ENCODE measurements around the gene QRICH1. TPM values are rescaled to one million over a fixed set of nuclear protein-coding genes. Genes with fewer than 3 reads are reported as not detected.

Gene QRICH1
- polyA plus RNA-seq, 1 donor, result 58.0 TPM

DNA sequence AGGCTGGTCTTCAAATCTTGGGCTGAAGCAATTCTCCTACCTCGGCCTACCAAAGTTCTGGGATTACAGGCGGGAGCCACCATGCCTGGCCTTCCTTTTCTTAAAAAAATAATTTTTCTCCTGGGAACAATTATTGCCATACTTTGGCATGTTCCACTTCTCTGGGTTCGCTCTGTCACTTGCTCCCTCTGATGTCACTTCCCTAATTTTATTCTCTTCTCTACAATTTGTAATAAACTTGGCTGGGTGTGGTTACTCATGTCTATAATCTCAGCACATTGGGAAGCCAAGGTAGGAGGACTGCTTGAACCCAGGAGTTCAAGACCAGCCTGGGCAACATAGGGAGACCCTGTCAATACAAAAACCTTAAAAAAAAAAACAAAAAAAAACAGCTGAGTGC, 58.6 kb downstream of the QRICH1 start:
- Histone ChIP-seq H3K4me3 (ENCODE audit: low read length) (no peak overlapping the region), H3K36me3 (ENCODE audit: control insufficient read depth, insufficient read depth, low read length) (peaks cover 68% of the 10 kb centered on the region), H3K27me3 (ENCODE audit: control insufficient read depth, insufficient read depth, low read length) (no peaks in the 10 kb centered on the region), H3K4me1 (ENCODE audit: control insufficient read depth, insufficient read depth, low read length) (no peaks in the 10 kb centered on the region), H3K27ac (ENCODE audit: low read length) (no peak overlapping the region), H3K9me3 (ENCODE audit: control insufficient read depth, low read depth, low read length) (no peaks in the 10 kb centered on the region)
- no peak for DNase-seq
- 88% methylated on average over 1 of the region's 3 CpGs for WGBS (ENCODE audit: insufficient coverage, low lambda C conversion rate)

DNA sequence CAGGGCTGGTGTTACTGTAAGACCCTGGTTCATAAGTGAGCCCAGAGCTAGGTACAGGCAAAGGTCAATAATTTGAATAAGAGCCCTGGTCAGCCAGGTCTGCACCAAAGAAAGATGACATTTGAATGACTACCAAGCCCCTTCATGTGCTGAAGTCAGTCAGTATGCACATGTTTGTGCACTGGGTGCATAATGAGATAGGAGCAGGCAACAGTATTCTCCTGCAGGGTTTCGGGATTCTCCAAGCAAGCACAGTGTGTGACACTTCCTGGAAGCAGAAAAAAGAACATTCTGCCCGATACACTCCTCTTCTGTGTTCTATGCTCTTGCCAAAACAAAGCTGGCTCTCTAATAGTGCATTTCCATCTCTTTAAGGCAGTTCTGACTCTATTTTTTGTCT, 59.2 kb downstream of the QRICH1 start:
- no peak overlapping the region for H3K4me3 ChIP-seq (ENCODE audit: low read length)
- H3K27ac ChIP-seq (ENCODE audit: low read length), result no peak overlapping the region
- H3K9me3 ChIP-seq (ENCODE audit: control insufficient read depth, low read depth, low read length), result no peaks in the 10 kb centered on the region
- no CpG with 5 or more reads among the region's 2 CpGs for WGBS (ENCODE audit: insufficient coverage, low lambda C conversion rate)
- peaks cover 70% of the 10 kb centered on the region for H3K36me3 ChIP-seq (ENCODE audit: control insufficient read depth, insufficient read depth, low read length)
- no peak for DNase-seq
- no peaks in the 10 kb centered on the region for H3K4me1 ChIP-seq (ENCODE audit: control insufficient read depth, insufficient read depth, low read length)
- no peaks in the 10 kb centered on the region for H3K27me3 ChIP-seq (ENCODE audit: control insufficient read depth, insufficient read depth, low read length)

DNA sequence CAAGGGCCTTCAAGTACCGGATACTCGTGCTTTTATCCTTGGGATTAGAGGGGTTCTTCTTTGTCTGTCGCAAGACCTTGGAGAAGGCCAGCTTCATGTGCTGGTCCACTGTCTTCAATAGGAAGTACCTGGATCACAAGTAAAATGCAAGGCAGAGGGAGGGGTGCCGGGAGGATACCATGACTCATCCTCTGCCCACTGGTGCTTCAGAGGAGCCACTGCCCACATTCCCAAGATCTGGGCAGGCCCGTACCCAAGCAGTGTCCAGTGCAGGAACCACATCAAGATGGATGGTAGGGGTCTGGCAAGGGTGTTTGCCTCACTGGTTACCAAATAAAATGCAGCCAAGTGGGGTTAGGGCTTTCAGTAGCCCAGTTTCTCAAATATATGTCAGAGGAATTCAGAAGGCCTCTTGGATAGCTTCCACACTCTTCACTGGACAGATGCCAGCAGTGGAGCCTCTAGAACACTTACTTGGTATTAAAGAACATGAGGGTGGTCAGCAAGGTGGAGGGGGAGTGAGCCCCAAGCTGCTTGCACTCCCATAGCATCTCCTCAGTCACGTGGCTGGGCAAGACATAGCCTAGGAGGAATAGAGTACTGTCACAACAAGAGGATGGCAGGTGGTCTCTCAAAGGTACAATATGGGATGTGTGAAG, 61.1 kb downstream of the QRICH1 start:
- DNase-seq, result no peak
- H3K36me3 ChIP-seq (ENCODE audit: control insufficient read depth, insufficient read depth, low read length), result peaks cover 65% of the 10 kb centered on the region
- H3K27ac ChIP-seq (ENCODE audit: low read length), result no peak overlapping the region
- H3K4me1 ChIP-seq (ENCODE audit: control insufficient read depth, insufficient read depth, low read length), result peaks cover 11% of the 10 kb centered on the region
- no peaks in the 10 kb centered on the region for H3K27me3 ChIP-seq (ENCODE audit: control insufficient read depth, insufficient read depth, low read length)
- H3K4me3 ChIP-seq (ENCODE audit: low read length), result no peak overlapping the region
- WGBS (ENCODE audit: insufficient coverage, low lambda C conversion rate), result no CpG with 5 or more reads among the region's 6 CpGs
- no peaks in the 10 kb centered on the region for H3K9me3 ChIP-seq (ENCODE audit: control insufficient read depth, low read depth, low read length)

DNA sequence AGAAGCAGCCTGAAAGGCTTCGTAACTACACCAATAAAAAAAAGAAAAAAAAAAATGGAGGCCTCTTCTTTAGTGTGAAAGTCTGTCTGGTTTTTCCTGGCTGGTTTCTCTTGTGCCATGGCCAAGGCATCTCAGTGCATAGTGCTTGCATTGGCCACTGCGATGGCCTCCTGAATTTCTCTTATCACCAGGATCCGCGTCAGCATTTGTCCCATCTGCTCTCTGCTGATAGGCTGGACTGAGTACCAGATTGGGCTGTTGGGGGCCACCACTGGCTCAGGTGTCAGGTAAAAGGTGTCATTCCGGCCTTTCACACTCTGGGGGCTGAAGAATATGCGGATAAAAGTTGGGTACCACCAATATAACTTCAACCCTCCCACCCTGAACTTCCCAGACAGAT, 63.5 kb downstream of the QRICH1 start:
- no peak overlapping the region for H3K4me3 ChIP-seq (ENCODE audit: low read length)
- WGBS (ENCODE audit: insufficient coverage, low lambda C conversion rate), result no CpG with 5 or more reads among the region's 6 CpGs
- no peaks in the 10 kb centered on the region for H3K9me3 ChIP-seq (ENCODE audit: control insufficient read depth, low read depth, low read length)
- peaks cover 75% of the 10 kb centered on the region for H3K36me3 ChIP-seq (ENCODE audit: control insufficient read depth, insufficient read depth, low read length)
- no peak for DNase-seq
- H3K27me3 ChIP-seq (ENCODE audit: control insufficient read depth, insufficient read depth, low read length), result no peaks in the 10 kb centered on the region
- H3K4me1 ChIP-seq (ENCODE audit: control insufficient read depth, insufficient read depth, low read length), result peaks cover 11% of the 10 kb centered on the region
- H3K27ac ChIP-seq (ENCODE audit: low read length), result no peak overlapping the region

DNA sequence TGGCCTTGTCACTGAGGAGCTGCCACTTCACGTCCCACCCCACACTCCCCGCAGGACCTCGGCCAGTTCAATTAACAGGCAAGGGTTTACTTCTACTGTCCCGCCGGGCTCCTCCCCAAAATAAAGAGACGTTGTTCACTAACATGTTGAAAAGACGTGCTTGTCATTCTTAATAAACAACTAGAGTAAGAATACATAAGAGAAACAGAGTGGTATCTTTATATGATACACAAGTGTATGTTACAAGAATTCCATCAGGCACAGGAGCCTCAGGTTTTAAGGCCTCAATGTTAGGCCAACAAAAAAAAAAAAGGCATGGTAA, 64.3 kb downstream of the QRICH1 start:
- no CpG with 5 or more reads among the region's 7 CpGs for WGBS (ENCODE audit: insufficient coverage, low lambda C conversion rate)
- Histone ChIP-seq H3K36me3 (ENCODE audit: control insufficient read depth, insufficient read depth, low read length) (peaks cover 75% of the 10 kb centered on the region), H3K9me3 (ENCODE audit: control insufficient read depth, low read depth, low read length) (no peaks in the 10 kb centered on the region), H3K4me3 (ENCODE audit: low read length) (peak overlapping the region; percentile 89), H3K4me1 (ENCODE audit: control insufficient read depth, insufficient read depth, low read length) (peaks cover 11% of the 10 kb centered on the region), H3K27me3 (ENCODE audit: control insufficient read depth, insufficient read depth, low read length) (no peaks in the 10 kb centered on the region), H3K27ac (ENCODE audit: low read length) (peak overlapping the region; percentile 71)
- no peak for DNase-seq

DNA sequence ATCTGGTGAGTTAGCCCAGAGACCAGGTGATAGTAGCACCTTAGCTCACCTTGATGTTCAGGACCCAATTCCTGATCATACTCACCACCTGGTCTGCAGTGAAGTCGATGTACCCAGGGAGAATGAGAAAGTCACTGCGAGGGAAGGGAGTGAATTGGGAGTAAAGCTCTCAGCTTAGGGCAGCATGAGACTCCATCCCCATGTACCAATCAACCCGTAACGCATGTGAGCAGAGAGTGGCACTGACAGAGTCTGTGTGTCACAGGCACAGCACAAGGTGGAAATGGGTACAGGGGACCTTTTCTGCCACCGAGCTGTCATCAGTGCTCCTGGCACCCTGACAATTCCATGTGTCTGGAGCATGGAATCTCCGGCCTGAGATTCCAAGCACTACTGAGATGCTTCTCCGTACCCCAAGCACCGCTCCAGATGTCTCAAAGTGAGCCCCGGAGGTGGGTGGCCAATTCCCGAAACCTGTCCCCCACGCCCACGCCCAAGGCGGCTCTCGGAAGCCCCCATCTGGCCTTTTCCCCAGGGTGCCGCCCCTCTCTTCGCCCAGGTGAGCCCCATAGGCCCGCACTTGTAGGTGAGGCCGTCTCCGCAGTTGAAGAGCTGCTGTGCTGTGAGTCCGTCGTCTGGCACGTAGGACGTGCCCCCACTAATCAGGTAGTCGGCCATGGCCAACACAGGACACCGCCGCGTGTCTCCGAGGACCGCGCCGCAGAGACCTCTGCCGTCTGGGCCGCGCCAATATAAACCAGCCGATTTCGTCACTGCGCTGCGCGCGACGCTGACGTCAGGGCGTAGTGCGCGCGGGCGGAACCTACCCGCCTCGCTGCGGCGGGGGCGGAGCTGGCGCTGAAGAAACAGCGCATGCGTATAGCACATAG, 65.0 kb downstream of the QRICH1 start, which contains the start of gene IMPDH2:
Gene IMPDH2, minus strand, starts transcription at position 726 of the 890 bp plus-strand sequence. Its CDS starts 48 bp downstream, at position 678.
- peak; percentile 97 for DNase-seq
- no peaks in the 10 kb centered on the region for H3K9me3 ChIP-seq (ENCODE audit: control insufficient read depth, low read depth, low read length)
- peak within 1 kb of the TSS; percentile 72 for H3K27ac ChIP-seq (ENCODE audit: low read length)
- peaks cover 13% of the 10 kb centered on the region for H3K4me1 ChIP-seq (ENCODE audit: control insufficient read depth, insufficient read depth, low read length)
- H3K4me3 ChIP-seq (ENCODE audit: low read length), result peak within 1 kb of the TSS; percentile 89
- no CpG with 5 or more reads among the region's 55 CpGs for WGBS (ENCODE audit: insufficient coverage, low lambda C conversion rate)
- H3K27me3 ChIP-seq (ENCODE audit: control insufficient read depth, insufficient read depth, low read length), result no peaks in the 10 kb centered on the region
- H3K36me3 ChIP-seq (ENCODE audit: control insufficient read depth, insufficient read depth, low read length), result peaks cover 75% of the 10 kb centered on the region

DNA sequence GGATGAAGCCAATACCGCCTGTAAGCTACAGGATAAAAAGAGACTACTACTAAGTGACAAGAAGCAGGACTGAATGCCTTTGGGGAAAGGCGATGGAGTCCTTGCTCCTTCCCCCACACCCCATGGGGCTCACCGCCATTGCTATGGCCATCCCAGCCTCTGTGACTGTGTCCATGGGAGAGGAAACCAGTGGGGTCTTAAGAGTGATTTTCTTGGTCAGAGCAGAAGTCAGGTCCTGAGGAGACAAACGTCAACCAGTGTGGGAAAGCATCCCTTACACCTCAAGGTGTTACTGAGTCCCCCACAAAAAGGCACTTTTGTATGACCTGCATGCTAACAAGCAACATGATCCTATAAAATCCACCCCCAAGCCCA, 65.6 kb downstream of the QRICH1 start:
- Histone ChIP-seq H3K27me3 (ENCODE audit: control insufficient read depth, insufficient read depth, low read length) (no peaks in the 10 kb centered on the region), H3K9me3 (ENCODE audit: control insufficient read depth, low read depth, low read length) (no peaks in the 10 kb centered on the region), H3K36me3 (ENCODE audit: control insufficient read depth, insufficient read depth, low read length) (peaks cover 78% of the 10 kb centered on the region), H3K4me3 (ENCODE audit: low read length) (peak overlapping the region; percentile 89), H3K27ac (ENCODE audit: low read length) (no peak overlapping the region), H3K4me1 (ENCODE audit: control insufficient read depth, insufficient read depth, low read length) (peaks cover 17% of the 10 kb centered on the region)
- 100% methylated on average over 1 of the region's 4 CpGs for WGBS (ENCODE audit: insufficient coverage, low lambda C conversion rate)
- no peak for DNase-seq

DNA sequence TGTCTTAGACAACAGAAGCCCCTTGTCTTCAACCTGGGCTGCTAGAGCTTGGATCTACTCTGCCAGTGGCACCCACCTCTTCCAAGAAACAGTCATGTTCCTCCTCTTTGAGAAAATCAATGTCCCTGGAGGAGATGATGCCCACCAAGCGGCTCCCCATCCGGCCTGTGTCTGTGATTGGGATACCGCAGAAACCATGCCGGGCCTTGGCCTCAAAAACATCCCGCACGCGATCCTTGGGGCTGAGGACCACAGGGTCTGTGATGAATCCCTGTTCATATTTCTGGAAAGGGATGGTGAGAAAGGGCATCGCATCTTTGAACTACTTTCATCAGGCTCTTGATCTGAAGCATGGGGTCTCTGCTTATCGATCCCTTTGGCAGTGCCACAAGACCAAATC, 66.2 kb downstream of the QRICH1 start:
- Histone ChIP-seq H3K36me3 (ENCODE audit: control insufficient read depth, insufficient read depth, low read length) (peaks cover 74% of the 10 kb centered on the region), H3K27me3 (ENCODE audit: control insufficient read depth, insufficient read depth, low read length) (no peaks in the 10 kb centered on the region), H3K4me3 (ENCODE audit: low read length) (no peak overlapping the region), H3K27ac (ENCODE audit: low read length) (no peak overlapping the region), H3K4me1 (ENCODE audit: control insufficient read depth, insufficient read depth, low read length) (peaks cover 23% of the 10 kb centered on the region), H3K9me3 (ENCODE audit: control insufficient read depth, low read depth, low read length) (no peaks in the 10 kb centered on the region)
- no peak for DNase-seq
- no CpG with 5 or more reads among the region's 9 CpGs for WGBS (ENCODE audit: insufficient coverage, low lambda C conversion rate)

DNA sequence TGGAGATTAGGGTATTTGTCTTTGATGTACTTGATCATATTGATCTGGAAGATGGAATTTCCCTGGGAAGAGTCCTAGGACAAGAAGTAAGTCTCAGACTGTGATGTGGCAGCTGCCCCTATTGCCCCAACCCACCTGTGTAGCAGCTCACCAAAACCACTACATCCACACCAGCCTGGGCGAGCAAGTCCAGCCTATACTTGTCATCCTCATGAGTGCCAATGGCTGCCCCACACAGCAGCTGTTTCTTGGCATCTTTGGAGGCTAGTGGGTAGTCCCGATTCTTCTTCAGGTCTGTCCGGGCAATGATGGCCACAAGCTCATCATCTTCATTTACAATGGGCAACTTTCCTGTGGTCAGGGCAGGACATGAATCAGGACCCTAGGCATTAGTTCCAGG, 67.3 kb downstream of the QRICH1 start:
- Histone ChIP-seq H3K36me3 (ENCODE audit: control insufficient read depth, insufficient read depth, low read length) (peaks cover 63% of the 10 kb centered on the region), H3K9me3 (ENCODE audit: control insufficient read depth, low read depth, low read length) (no peaks in the 10 kb centered on the region), H3K4me3 (ENCODE audit: low read length) (no peak overlapping the region), H3K4me1 (ENCODE audit: control insufficient read depth, insufficient read depth, low read length) (peaks cover 24% of the 10 kb centered on the region), H3K27me3 (ENCODE audit: control insufficient read depth, insufficient read depth, low read length) (no peaks in the 10 kb centered on the region), H3K27ac (ENCODE audit: low read length) (no peak overlapping the region)
- WGBS (ENCODE audit: insufficient coverage, low lambda C conversion rate), result no CpG with 5 or more reads among the region's 3 CpGs
- DNase-seq, result peak in 1 of 2 donors; percentile 1

DNA sequence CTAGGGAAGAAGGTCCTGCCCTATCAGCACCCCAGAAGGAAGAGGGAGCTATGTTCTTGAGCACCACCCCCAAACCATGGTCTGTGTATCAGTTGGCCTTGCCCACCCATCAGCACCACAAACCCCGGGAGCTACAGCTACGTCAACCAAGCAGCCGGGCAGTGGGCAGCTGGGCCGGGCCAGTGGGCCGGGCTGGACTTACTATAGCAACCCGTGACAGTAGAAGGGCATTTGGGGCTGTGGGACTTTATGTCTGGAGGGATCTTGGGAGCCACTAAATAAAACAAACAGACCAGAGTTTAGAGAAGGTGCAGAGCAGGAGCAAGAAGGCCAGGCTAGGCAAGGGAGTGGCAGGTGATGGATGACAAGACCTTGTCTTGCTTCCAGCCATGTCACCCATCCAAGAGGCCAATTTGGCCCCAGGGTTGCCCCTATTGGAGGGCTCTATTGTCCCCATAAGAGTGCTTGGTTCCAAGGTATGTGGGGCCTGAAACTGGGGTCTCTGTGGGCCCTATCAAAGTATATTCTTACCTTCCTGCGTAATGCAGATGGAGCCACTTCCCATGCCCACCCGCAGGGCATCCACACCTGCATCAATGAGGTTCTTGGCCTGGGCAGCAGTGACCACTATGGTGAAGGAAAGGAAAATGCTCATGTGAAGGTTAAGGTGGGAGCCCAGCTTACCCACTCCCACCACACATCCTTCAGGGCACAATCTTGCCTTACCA, 67.9 kb downstream of the QRICH1 start:
- no peak overlapping the region for H3K4me3 ChIP-seq (ENCODE audit: low read length)
- H3K36me3 ChIP-seq (ENCODE audit: control insufficient read depth, insufficient read depth, low read length), result peaks cover 57% of the 10 kb centered on the region
- no peaks in the 10 kb centered on the region for H3K27me3 ChIP-seq (ENCODE audit: control insufficient read depth, insufficient read depth, low read length)
- H3K4me1 ChIP-seq (ENCODE audit: control insufficient read depth, insufficient read depth, low read length), result peaks cover 24% of the 10 kb centered on the region
- DNase-seq, result peak in 1 of 2 donors; percentile 5
- no CpG with 5 or more reads among the region's 8 CpGs for WGBS (ENCODE audit: insufficient coverage, low lambda C conversion rate)
- no peaks in the 10 kb centered on the region for H3K9me3 ChIP-seq (ENCODE audit: control insufficient read depth, low read depth, low read length)
- no peak overlapping the region for H3K27ac ChIP-seq (ENCODE audit: low read length)

Measured in large intestine (tissue), 3 donors.